Kidney epithelial cell (primary cell): ENCODE measurements around the gene HNF4A. TPM values are rescaled to one million over a fixed set of nuclear protein-coding genes. Genes with fewer than 3 reads are reported as not detected.

Experiments
- DNase-seq: peaks from one replicate; pipeline ENCODE4 v3.0.0-alpha.2; 2010; ENCODE audit warnings: low read depth
- H3K27me3 ChIP-seq: 2 replicates; pipeline ENCODE4 v1.6.0; 2011; ENCODE audit warnings: low read length; ENCODE audit not compliant: control insufficient read depth, insufficient read depth
- H3K36me3 ChIP-seq: 2 replicates; pipeline ENCODE4 v1.5.1; 2011; ENCODE audit warnings: low read length; ENCODE audit not compliant: control insufficient read depth, insufficient read depth
- H3K4me3 ChIP-seq: 2 replicates; pipeline ENCODE4 v1.5.1; 2011; ENCODE audit warnings: low read depth, mild to moderate bottlenecking, control low read depth, low read length
- CTCF ChIP-seq: IDR thresholded peaks from 2 replicates; pipeline ENCODE4 v1.5.1; 2011; ENCODE audit warnings: mild to moderate bottlenecking, moderate library complexity, low read length, control low read depth, inconsistent platforms; ENCODE audit not compliant: insufficient read depth, poor library complexity, severe bottlenecking
- total RNA-seq: library from RNA; depleted of rRNA; stranded (reverse); fragments of >200 nt; gene quantifications from 2 replicates; pipeline ENCODE4 v1.2.3, GENCODE V29; 2015

HNF4A gene
- total RNA-seq, 1 donor from 2014 or later, result not detected

GRCh38 chr20:44449864-44450263 is 94.4 kb downstream of the HNF4A start:
- no peaks in the 10 kb centered on the region for H3K36me3 ChIP-seq
- TF ChIP-seq CTCF, result no peak
- H3K4me3 ChIP-seq, result no peak overlapping the region
- H3K27me3 ChIP-seq, result no peaks in the 10 kb centered on the region
- no peak for DNase-seq

- DNase-seq, result no peak
- no peaks in the 10 kb centered on the region for H3K27me3 ChIP-seq
- no peak overlapping the region for H3K4me3 ChIP-seq
- TF ChIP-seq CTCF, result no peak
- no peaks in the 10 kb centered on the region for H3K36me3 ChIP-seq
These were observed 94.9 kb downstream of the HNF4A start for GRCh38 chr20:44450281-44450889.

GRCh38 chr20:44450903-44451450 is 95.5 kb downstream of the HNF4A start:
- Histone ChIP-seq H3K36me3 (no peaks in the 10 kb centered on the region), H3K4me3 (no peak overlapping the region), H3K27me3 (no peaks in the 10 kb centered on the region)
- DNase-seq, result no peak
- TF ChIP-seq CTCF, result no peak

- Histone ChIP-seq H3K36me3 (no peaks in the 10 kb centered on the region), H3K27me3 (no peaks in the 10 kb centered on the region), H3K4me3 (no peak overlapping the region)
- no peak for TF ChIP-seq CTCF
- DNase-seq, result no peak
These were observed 98.9 kb downstream of the HNF4A start for GRCh38 chr20:44454306-44454963.

GRCh38 chr20:44455126-44455525 is 99.6 kb downstream of the HNF4A start:
- TF ChIP-seq CTCF, result no peak
- no peak for DNase-seq
- H3K27me3 ChIP-seq, result no peaks in the 10 kb centered on the region
- H3K4me3 ChIP-seq, result no peak overlapping the region
- H3K36me3 ChIP-seq, result no peaks in the 10 kb centered on the region
